Stimulated activated CD8-positive, alpha-beta memory T cell treated with anti-CD3 and anti-CD28 coated beads, Interleukin-15, amount 100 ng/mL, for 1 hour (primary cell): ENCODE measurements around the gene TAC4.
A peak's percentile ranks its signal among the peaks of the same experiment; 100 is the strongest.

Experiments used
- DNase-seq: peaks from one replicate; pipeline ENCODE4 v3.0.0-alpha.2; 2020; ENCODE audit warnings: low read depth

Gene TAC4

GRCh38 chr17:49848019-49848473 is at the start of gene TAC4:
TAC4 (minus strand) TSS chr17:49848069; CDS start chr17:49848017, 52 bp downstream.
- no peak for DNase-seq

GRCh38 chr17:49896860-49897259 is 49.0 kb upstream of the TAC4 start:
- no peak for DNase-seq

GRCh38 chr17:49896222-49896621 is 48.4 kb upstream of the TAC4 start:
- no peak for DNase-seq

GRCh38 chr17:49895812-49896211 is 47.9 kb upstream of the TAC4 start:
- no peak for DNase-seq

GRCh38 chr17:49894761-49895160 is 46.9 kb upstream of the TAC4 start:
- DNase-seq, result no peak

- no peak for DNase-seq
Observed at GRCh38 chr17:49891694-49892389, 44.0 kb upstream of the TAC4 start.

GRCh38 chr17:49891271-49891670 is 43.4 kb upstream of the TAC4 start:
- DNase-seq, result no peak

- no peak for DNase-seq
Observed at GRCh38 chr17:49890852-49891251, 43.0 kb upstream of the TAC4 start.

- no peak for DNase-seq
Observed at GRCh38 chr17:49890077-49890821, 42.4 kb upstream of the TAC4 start.

- no peak for DNase-seq
Observed at GRCh38 chr17:49889500-49889899, 41.6 kb upstream of the TAC4 start.

- no peak for DNase-seq
Observed at GRCh38 chr17:49887744-49888360, 40.0 kb upstream of the TAC4 start.

- DNase-seq, result no peak
Observed at GRCh38 chr17:49887086-49887743, 39.3 kb upstream of the TAC4 start.

GRCh38 chr17:49886036-49886435 is 38.2 kb upstream of the TAC4 start:
- DNase-seq, result no peak

- no peak for DNase-seq
Observed at GRCh38 chr17:49882434-49882833, 34.6 kb upstream of the TAC4 start.

- DNase-seq, result no peak
Observed at GRCh38 chr17:49881054-49881402, 33.2 kb upstream of the TAC4 start.

GRCh38 chr17:49880291-49881053 is 32.6 kb upstream of the TAC4 start:
- DNase-seq, result peak; percentile 41

- DNase-seq, result no peak
Observed at GRCh38 chr17:49878931-49879904, 31.3 kb upstream of the TAC4 start.

GRCh38 chr17:49875685-49876084 is 27.8 kb upstream of the TAC4 start:
- DNase-seq, result no peak

GRCh38 chr17:49874911-49875310 is 27.0 kb upstream of the TAC4 start:
- DNase-seq, result no peak

GRCh38 chr17:49873926-49874325 is 26.1 kb upstream of the TAC4 start:
- DNase-seq, result no peak

GRCh38 chr17:49873466-49873865 is 25.6 kb upstream of the TAC4 start:
- no peak for DNase-seq
